Muscle of leg (tissue), 11 donors: ENCODE data around the gene RGS18. TPM values are rescaled to one million over a fixed set of nuclear protein-coding genes. Genes with fewer than 3 reads are reported as not detected.

Source experiments
- DNase-seq: peaks from one replicate; pipeline ENCODE4 v3.0.0; 2013
- H3K27ac ChIP-seq: one replicate; pipeline ENCODE4 v1.5.1; 2013; ENCODE audit warnings: mild to moderate bottlenecking, low read length, control low read depth
- H3K27me3 ChIP-seq: one replicate; pipeline ENCODE4 v1.6.1; 2013; ENCODE audit warnings: low read length; ENCODE audit not compliant: control insufficient read depth, insufficient read depth
- H3K36me3 ChIP-seq: one replicate; pipeline ENCODE4 v1.6.1; 2013; ENCODE audit warnings: low read length; ENCODE audit not compliant: control insufficient read depth, insufficient read depth
- H3K4me1 ChIP-seq: one replicate; pipeline ENCODE4 v1.6.1; 2013; ENCODE audit warnings: low read length; ENCODE audit not compliant: control insufficient read depth, insufficient read depth
- H3K4me3 ChIP-seq: one replicate; pipeline ENCODE4 v1.5.1; 2013; ENCODE audit warnings: low read length, control low read depth
- H3K9me3 ChIP-seq: replicated peaks from 2 replicates; pipeline ENCODE4 v1.6.1; 2013; ENCODE audit warnings: low read depth, low read length; ENCODE audit not compliant: control insufficient read depth
- WGBS: methylation state at CpG from one replicate; pipeline ENCODE4 v1.1.5; 2013; ENCODE audit warnings: missing lambda C conversion rate; ENCODE audit not compliant: insufficient coverage; 5-methylcytosine and 5-hydroxymethylcytosine counted together
- polyA plus RNA-seq, 8 donors: library from polyadenylated mRNA; unstranded; fragments of 120-200 nt; gene quantifications; one replicate each; pipeline versions ENCODE4 v1.2.1 to v1.2.3, GENCODE V29; 2013; ENCODE audit warnings: inconsistent platforms in 1 of 8, low replicate concordance in 1 of 8; ENCODE audit not compliant: insufficient read length in 8 of 8, insufficient read depth in 1 of 8
- total RNA-seq: library from RNA; stranded (reverse); fragments of 120-200 nt; gene quantifications from one replicate; pipeline ENCODE4 v1.2.4, GENCODE V29; 2013

RGS18 gene
- total and polyA plus RNA-seq, 9 donors = 0.97 to 1.6 (median 1.1) TPM

DNA sequence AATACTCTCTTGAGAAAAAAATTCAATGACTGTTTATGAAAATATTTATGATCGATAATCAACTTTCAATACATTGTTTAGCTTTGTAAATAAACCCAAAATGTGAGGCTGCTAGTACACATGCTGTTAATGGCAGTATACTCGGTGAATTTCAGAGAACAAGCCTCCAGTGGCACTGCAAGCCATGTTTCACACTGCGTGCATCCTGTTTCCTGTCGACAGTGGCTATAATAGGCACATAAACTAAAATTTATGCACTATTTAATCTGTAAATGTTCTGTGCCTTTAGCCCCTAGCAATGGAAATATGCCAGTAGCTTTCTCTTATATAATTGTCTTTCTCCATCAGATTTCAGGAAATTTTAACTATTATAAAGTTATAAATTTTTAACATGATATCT, 26.3 kb upstream of the RGS18 start:
- Histone ChIP-seq H3K27me3 (no peaks in the 10 kb centered on the region), H3K4me1 (no peaks in the 10 kb centered on the region), H3K27ac (no peak overlapping the region), H3K9me3 (no peaks in the 10 kb centered on the region), H3K36me3 (no peaks in the 10 kb centered on the region), H3K4me3 (no peak overlapping the region)
- DNase-seq = peak; percentile 7
- WGBS = no CpG with 5 or more reads among the region's 4 CpGs

DNA sequence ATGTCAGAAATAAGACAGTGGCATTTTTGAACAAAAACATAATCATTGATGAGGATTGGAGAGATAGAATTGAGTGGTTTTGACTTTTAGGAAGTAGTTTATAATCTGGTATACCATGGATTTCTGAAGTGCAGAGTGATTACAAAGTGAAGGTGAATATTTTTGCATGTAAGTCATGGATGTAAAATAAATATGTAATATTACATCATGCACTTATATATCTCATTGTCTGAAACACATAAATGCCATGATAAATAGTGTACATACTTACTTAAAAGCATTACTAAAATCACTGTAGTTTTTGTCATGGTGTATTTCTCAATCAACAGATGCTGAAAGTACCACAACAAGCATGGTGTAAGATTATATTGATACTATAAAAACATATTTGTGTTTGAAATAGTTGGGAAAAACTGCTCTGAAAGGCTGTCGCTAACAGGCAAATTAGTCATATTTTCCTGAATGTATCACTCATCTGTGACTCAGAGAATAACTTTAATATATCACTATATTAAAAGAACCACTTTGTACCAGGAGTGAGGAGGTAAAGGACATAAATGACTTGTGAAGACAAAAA, 24.8 kb upstream of the RGS18 start:
- Histone ChIP-seq H3K4me1 (no peaks in the 10 kb centered on the region), H3K9me3 (no peaks in the 10 kb centered on the region), H3K27me3 (no peaks in the 10 kb centered on the region), H3K4me3 (no peak overlapping the region), H3K27ac (no peak overlapping the region), H3K36me3 (no peaks in the 10 kb centered on the region)
- no CpG with 5 or more reads among the region's 1 CpG for WGBS
- DNase-seq = no peak

DNA sequence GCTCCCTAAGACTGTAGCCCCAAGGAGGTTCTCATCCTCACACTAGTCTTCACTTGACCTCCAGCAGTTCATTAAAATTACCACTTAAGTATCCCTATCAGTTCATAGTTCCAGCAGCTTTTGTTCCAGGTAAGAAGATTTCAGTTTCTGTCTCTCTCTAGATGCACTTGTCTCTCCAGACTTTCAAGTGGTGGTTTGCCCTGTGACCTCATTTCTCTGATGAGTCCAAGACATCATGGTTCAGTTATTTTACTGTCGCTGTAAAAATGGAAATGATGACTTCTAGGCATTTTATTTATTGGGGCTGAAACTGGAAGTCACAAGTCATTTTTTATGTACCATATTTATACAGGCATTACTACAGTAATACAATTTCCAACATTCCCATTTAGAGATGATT, 17.9 kb upstream of the RGS18 start:
- H3K9me3 ChIP-seq = no peaks in the 10 kb centered on the region
- WGBS = no CpG with 5 or more reads among the region's 1 CpG
- H3K27ac ChIP-seq = no peak overlapping the region
- H3K4me1 ChIP-seq = no peaks in the 10 kb centered on the region
- no peak for DNase-seq
- H3K27me3 ChIP-seq = no peaks in the 10 kb centered on the region
- H3K4me3 ChIP-seq = no peak overlapping the region
- no peaks in the 10 kb centered on the region for H3K36me3 ChIP-seq

DNA sequence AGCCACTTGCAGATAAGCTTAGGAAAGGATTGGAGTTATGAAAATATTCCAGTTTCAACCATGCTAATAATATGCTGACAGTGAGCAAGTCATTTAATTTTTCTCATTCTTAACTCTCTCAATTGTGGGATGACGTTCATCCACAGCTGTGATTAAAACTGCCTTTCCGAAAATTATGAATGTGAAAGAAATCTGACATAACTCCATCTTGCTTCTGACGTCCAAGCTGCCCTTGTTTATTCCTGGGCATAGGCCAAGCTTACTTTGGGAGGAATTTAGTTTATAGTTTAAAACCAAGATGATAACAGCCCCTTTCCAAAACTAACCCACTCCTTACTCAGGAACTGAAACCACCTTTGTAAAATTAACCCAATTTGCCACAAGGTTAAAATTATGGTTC, 11.0 kb upstream of the RGS18 start:
- DNase-seq = no peak
- H3K27me3 ChIP-seq = no peaks in the 10 kb centered on the region
- no peaks in the 10 kb centered on the region for H3K9me3 ChIP-seq
- no peak overlapping the region for H3K4me3 ChIP-seq
- H3K4me1 ChIP-seq = no peaks in the 10 kb centered on the region
- 100% methylated on average over 1 of the region's 3 CpGs for WGBS
- no peaks in the 10 kb centered on the region for H3K36me3 ChIP-seq
- H3K27ac ChIP-seq = no peak overlapping the region

DNA sequence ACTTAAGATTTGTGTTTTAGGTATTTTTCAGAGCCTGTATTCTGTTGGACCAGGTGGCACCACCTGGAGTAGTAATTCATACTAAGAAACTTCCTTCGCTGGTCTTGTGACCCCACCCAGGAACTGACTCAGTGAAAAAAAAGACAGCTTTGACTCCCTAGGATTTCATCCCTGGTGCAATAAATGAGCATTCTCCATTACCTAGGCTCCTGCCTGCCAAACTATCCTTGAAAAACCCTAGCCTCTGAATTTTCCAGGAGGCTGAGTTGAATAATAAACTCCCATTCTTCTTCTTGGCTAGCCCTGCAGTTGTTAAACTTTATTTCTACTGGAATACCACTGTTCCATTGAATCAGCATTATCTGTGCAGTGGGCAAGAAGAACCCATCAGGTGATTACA, 10.6 kb upstream of the RGS18 start:
- Histone ChIP-seq H3K4me3 (no peak overlapping the region), H3K9me3 (no peaks in the 10 kb centered on the region), H3K36me3 (no peaks in the 10 kb centered on the region), H3K4me1 (no peaks in the 10 kb centered on the region), H3K27me3 (no peaks in the 10 kb centered on the region), H3K27ac (no peak overlapping the region)
- no peak for DNase-seq
- WGBS = 88% methylated on average over 1 of the region's 1 CpG

DNA sequence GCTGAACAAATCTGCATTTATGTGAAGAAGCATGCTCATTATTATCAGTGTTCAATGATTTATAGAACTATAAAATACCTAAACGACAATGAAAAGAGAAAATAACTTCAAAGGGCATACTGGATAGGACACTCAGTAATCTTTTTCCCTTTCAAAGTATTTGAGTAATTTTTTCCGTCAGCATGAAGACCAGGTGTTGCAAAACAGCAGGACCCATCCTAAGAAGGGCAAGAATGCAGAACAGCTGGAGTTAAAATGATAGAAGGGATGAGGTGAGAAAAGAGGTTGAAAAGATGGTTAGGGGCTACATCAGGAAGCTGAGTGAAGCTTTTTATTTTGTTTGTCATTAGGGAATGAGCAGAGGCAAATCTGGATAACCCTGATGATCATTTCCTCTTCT, 7.1 kb upstream of the RGS18 start:
- WGBS = 86% methylated on average over 1 of the region's 2 CpGs
- Histone ChIP-seq H3K27ac (no peak overlapping the region), H3K9me3 (no peaks in the 10 kb centered on the region), H3K4me1 (no peaks in the 10 kb centered on the region), H3K27me3 (no peaks in the 10 kb centered on the region), H3K4me3 (no peak overlapping the region), H3K36me3 (no peaks in the 10 kb centered on the region)
- no peak for DNase-seq

DNA sequence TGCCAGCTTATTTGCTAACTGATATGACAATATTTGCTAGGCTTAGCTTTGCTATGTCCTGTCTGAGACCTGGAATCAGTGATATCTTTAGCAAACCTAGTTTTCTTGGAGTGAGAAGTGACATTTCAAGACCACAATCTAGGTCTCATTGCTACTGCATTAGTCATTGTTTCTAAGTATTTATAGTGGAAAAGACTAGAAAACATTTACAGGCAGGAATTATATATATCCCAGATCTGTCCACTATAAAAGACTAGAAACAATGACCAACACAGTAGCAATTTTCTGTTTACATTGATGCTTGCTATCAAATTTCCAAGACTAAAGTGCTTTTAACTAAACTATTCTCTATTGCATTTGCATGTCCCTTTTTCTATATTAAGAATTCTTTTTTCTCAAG, 5.0 kb upstream of the RGS18 start:
- no peak for DNase-seq
- no peaks in the 10 kb centered on the region for H3K9me3 ChIP-seq
- H3K27ac ChIP-seq = no peak overlapping the region
- H3K4me1 ChIP-seq = no peaks in the 10 kb centered on the region
- no peak overlapping the region for H3K4me3 ChIP-seq
- no peaks in the 10 kb centered on the region for H3K36me3 ChIP-seq
- H3K27me3 ChIP-seq = no peaks in the 10 kb centered on the region

DNA sequence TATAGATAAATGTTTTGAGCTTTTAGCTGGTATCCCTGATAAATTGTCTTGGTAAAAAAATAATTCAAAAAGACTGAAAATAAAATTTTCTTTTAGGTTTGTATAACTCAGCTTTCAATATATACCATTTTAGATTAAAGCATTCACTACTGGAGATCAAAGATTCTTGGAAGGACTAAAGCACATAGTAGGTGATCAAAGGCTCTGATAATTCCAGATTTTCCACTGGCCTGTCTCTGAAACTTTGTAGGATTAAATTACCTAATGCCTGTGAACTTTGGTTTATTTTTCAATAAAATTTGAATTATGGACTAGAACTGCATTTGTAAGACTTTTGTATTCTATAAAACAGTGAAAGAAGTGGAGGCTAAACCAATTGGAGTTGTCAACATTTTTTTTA, 1.2 kb upstream of the RGS18 start:
- DNase-seq = no peak
- Histone ChIP-seq H3K27ac (no peak overlapping the region), H3K4me1 (no peaks in the 10 kb centered on the region), H3K4me3 (no peak overlapping the region), H3K9me3 (no peaks in the 10 kb centered on the region), H3K36me3 (no peaks in the 10 kb centered on the region), H3K27me3 (no peaks in the 10 kb centered on the region)

DNA sequence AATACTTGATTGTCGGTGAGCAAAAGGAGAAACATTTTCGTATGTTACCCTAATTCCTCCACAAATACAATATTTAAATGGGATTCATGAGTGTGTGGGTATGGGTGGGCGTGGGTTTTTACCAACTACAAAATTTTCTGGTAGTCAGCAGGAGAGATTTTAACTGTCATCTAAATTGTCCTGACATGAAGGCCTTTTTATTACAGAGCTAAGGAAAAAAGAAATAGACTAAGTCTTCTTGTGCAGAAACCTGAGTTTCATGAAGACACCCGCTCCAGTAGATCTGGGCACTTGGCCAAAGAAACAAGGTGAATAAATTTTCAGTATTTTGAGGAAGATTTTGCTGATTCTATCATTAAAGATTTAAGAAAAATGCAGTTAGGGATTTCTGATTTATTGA, 752 bp downstream of the RGS18 start:
- peak; percentile 11 for DNase-seq
- Histone ChIP-seq H3K27me3 (no peaks in the 10 kb centered on the region), H3K4me3 (no peak overlapping the region), H3K27ac (no peak overlapping the region), H3K9me3 (no peaks in the 10 kb centered on the region), H3K4me1 (no peaks in the 10 kb centered on the region), H3K36me3 (no peaks in the 10 kb centered on the region)
- WGBS = 0% methylated on average over 1 of the region's 4 CpGs

DNA sequence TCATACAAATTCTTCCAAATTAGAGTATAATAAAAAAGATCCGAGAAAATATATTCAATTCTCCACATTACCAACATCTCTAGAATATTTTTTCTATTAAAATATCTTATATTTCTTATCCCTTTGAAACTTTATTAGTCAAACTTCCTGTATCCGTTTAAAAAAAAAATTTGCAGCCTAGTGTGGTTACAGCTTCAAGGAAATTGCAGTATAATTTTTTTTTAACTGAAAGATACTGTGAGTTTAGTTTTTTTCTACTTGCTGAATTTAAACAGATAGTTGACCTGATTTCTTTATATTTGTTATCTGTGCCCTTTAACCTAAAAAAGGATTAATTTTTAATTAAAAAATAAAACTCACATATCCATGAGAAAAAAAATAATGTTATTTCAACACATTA, 1.5 kb downstream of the RGS18 start:
- Histone ChIP-seq H3K4me1 (no peaks in the 10 kb centered on the region), H3K4me3 (no peak overlapping the region), H3K9me3 (no peaks in the 10 kb centered on the region), H3K36me3 (no peaks in the 10 kb centered on the region), H3K27me3 (no peaks in the 10 kb centered on the region), H3K27ac (no peak overlapping the region)
- no peak for DNase-seq
- no CpG with 5 or more reads among the region's 2 CpGs for WGBS

DNA sequence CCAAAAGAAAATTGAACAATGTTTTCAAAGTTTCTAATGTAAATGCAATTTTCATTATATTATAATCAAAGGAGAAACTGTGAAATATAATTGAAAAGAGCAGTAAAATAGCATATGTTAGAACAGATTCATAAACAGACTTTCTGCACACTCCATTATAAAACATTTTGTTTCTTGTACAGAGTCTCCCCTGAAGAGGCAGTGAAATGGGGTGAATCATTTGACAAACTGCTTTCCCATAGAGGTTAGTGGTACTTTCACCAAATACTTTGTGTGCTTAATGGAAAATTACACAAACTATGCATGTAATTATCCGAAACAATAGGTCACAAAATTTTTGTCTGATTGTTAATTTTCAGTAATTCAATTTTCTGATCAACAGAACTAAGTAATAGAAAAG, 1.9 kb downstream of the RGS18 start:
- Histone ChIP-seq H3K4me1 (no peaks in the 10 kb centered on the region), H3K36me3 (no peaks in the 10 kb centered on the region), H3K27me3 (no peaks in the 10 kb centered on the region), H3K4me3 (no peak overlapping the region), H3K9me3 (no peaks in the 10 kb centered on the region), H3K27ac (no peak overlapping the region)
- DNase-seq = no peak
- no CpG with 5 or more reads among the region's 1 CpG for WGBS
